Subcutaneous abdominal adipose tissue (tissue), 5 donors: ENCODE measurements around the gene ZNF611.
A peak's percentile ranks its signal among the peaks of the same experiment; 100 is the strongest.
"Not testable (repeated sequence)": the region's sequence is repeated elsewhere in the genome, so short reads cannot be mapped to it uniquely, and the experiment has no call there.

ENCODE experiments used
- H3K27ac ChIP-seq: one replicate; pipeline ENCODE4 v1.7.0; 2013; ENCODE audit warnings: low read depth, mild to moderate bottlenecking, inconsistent platforms, low read length, moderate library complexity
- H3K27me3 ChIP-seq, 5 donors: one replicate each; pipeline ENCODE4 v1.7.0; 2013; ENCODE audit warnings: low read length in 5 of 5, inconsistent platforms in 1 of 5; ENCODE audit not compliant: control insufficient read depth in 5 of 5, insufficient read depth in 4 of 5
- H3K36me3 ChIP-seq, 5 donors: one replicate each; pipeline ENCODE4 v1.7.0; 2013; ENCODE audit warnings: low read length in 5 of 5; ENCODE audit not compliant: control insufficient read depth in 5 of 5, insufficient read depth in 5 of 5
- H3K4me1 ChIP-seq, 5 donors: one replicate each; pipeline ENCODE4 v1.7.0; 2013; ENCODE audit warnings: low read length in 5 of 5, mild to moderate bottlenecking in 3 of 5, moderate library complexity in 1 of 5; ENCODE audit not compliant: control insufficient read depth in 5 of 5, insufficient read depth in 5 of 5
- H3K4me3 ChIP-seq, 5 donors: one replicate each; pipeline ENCODE4 v1.7.0; 2013; ENCODE audit warnings: low read length in 5 of 5, low read depth in 1 of 5
- H3K9ac ChIP-seq, 5 donors: one replicate each; pipeline ENCODE4 v1.7.0; 2013; ENCODE audit warnings: low read length in 5 of 5, mild to moderate bottlenecking in 4 of 5, moderate library complexity in 3 of 5
- H3K9me3 ChIP-seq, 5 donors: one replicate each; pipeline ENCODE4 v1.7.0; 2013; ENCODE audit warnings: low read length in 5 of 5; ENCODE audit not compliant: control insufficient read depth in 5 of 5
- donor health status: healthy.
- donor health status: healthy.
- donor health status: healthy.
- donor health status: healthy.
- donor health status: healthy.

The ZNF611 gene

GRCh38 chr19:52695996-52696395 is 38.8 kb downstream of the ZNF611 start:
- Histone ChIP-seq H3K9me3 (no peaks in the 10 kb centered on the region), H3K27me3 (no peaks in the 10 kb centered on the region), H3K4me1 (peaks cover 0 to 6% (median 5%) of the 10 kb centered on the region in 5 donors), H3K27ac (no peak overlapping the region), H3K36me3 (no peaks in the 10 kb centered on the region), H3K4me3 (no peak overlapping the region), H3K9ac (no peak overlapping the region)

- no peak overlapping the region for H3K27ac ChIP-seq
- H3K36me3 ChIP-seq, result no peaks in the 10 kb centered on the region
- H3K9ac ChIP-seq, result no peak overlapping the region
- no peak overlapping the region for H3K4me3 ChIP-seq
- H3K4me1 ChIP-seq, result peaks cover 0 to 13% (median 11%) of the 10 kb centered on the region in 5 donors
- no peaks in the 10 kb centered on the region for H3K27me3 ChIP-seq
- H3K9me3 ChIP-seq, result no peaks in the 10 kb centered on the region
Observed at GRCh38 chr19:52694921-52695320, 39.9 kb downstream of the ZNF611 start.

GRCh38 chr19:52694281-52694680 is 40.6 kb downstream of the ZNF611 start:
- peaks cover 0 to 19% (median 17%) of the 10 kb centered on the region in 5 donors for H3K4me1 ChIP-seq
- not testable (repeated sequence) for H3K9me3 ChIP-seq, H3K4me3 ChIP-seq, H3K9ac ChIP-seq, H3K36me3 ChIP-seq, H3K27me3 ChIP-seq, H3K27ac ChIP-seq

GRCh38 chr19:52692431-52693008 is 42.3 kb downstream of the ZNF611 start:
- Histone ChIP-seq H3K4me3 (no peak overlapping the region), H3K9ac (no peak overlapping the region), H3K27ac (no peak overlapping the region), H3K36me3 (no peaks in the 10 kb centered on the region), H3K9me3 (no peaks in the 10 kb centered on the region), H3K4me1 (peaks cover 2 to 23% (median 18%) of the 10 kb centered on the region in 5 donors), H3K27me3 (no peaks in the 10 kb centered on the region)

GRCh38 chr19:52691737-52692136 is 43.1 kb downstream of the ZNF611 start:
- Histone ChIP-seq H3K27me3 (no peaks in the 10 kb centered on the region), H3K27ac (peak overlapping the region; percentile 97), H3K36me3 (no peaks in the 10 kb centered on the region), H3K4me3 (no peak overlapping the region), H3K9me3 (no peaks in the 10 kb centered on the region), H3K9ac (no peak overlapping the region), H3K4me1 (peaks cover 2 to 23% (median 18%) of the 10 kb centered on the region in 5 donors)

- Histone ChIP-seq H3K27ac (peak overlapping the region; percentile 97), H3K27me3 (no peaks in the 10 kb centered on the region), H3K9me3 (no peaks in the 10 kb centered on the region), H3K9ac (peak overlapping the region; percentile 75 to 86 (median 83)), H3K36me3 (no peaks in the 10 kb centered on the region), H3K4me3 (peak overlapping the region; percentile 79 to 97 (median 82)), H3K4me1 (peaks cover 2 to 23% (median 18%) of the 10 kb centered on the region in 5 donors)
Observed at GRCh38 chr19:52691215-52691610, 43.6 kb downstream of the ZNF611 start.

- H3K9ac ChIP-seq, result peak overlapping the region; percentile 83 to 95 (median 85)
- H3K9me3 ChIP-seq, result no peaks in the 10 kb centered on the region
- H3K4me1 ChIP-seq, result peaks cover 2 to 23% (median 18%) of the 10 kb centered on the region in 5 donors
- peak overlapping the region; percentile 80 to 97 (median 85) for H3K4me3 ChIP-seq
- no peaks in the 10 kb centered on the region for H3K27me3 ChIP-seq
- no peaks in the 10 kb centered on the region for H3K36me3 ChIP-seq
- peak overlapping the region; percentile 97 for H3K27ac ChIP-seq
Observed at GRCh38 chr19:52690369-52691214, 44.3 kb downstream of the ZNF611 start.

GRCh38 chr19:52689843-52690368 is 44.9 kb downstream of the ZNF611 start:
- Histone ChIP-seq H3K4me1 (peaks cover 2 to 23% (median 18%) of the 10 kb centered on the region in 5 donors), H3K9ac (peak overlapping the region; percentile 83 to 95 (median 85)), H3K27ac (peak overlapping the region; percentile 97), H3K36me3 (peaks cover 0 to 5% (median 0%) of the 10 kb centered on the region in 5 donors), H3K9me3 (no peaks in the 10 kb centered on the region), H3K27me3 (no peaks in the 10 kb centered on the region), H3K4me3 (peak overlapping the region; percentile 80 to 97 (median 85))

GRCh38 chr19:52688925-52689796 is 45.7 kb downstream of the ZNF611 start:
- H3K27me3 ChIP-seq, H3K36me3 ChIP-seq, H3K9me3 ChIP-seq: not testable (repeated sequence)
- Histone ChIP-seq H3K27ac (peak overlapping the region; percentile 97), H3K9ac (peak overlapping the region in 4 of 5 donors; percentile 83 to 95 (median 89)), H3K4me3 (peak overlapping the region in 4 of 5 donors; percentile 80 to 97 (median 84)), H3K4me1 (peaks cover 2 to 27% (median 18%) of the 10 kb centered on the region in 5 donors)
